Activated T-helper 1 cell treated with anti-CD3 and anti-CD28 coated beads, Interleukin-2, amount 50 U/mL, for 16 hours (primary cell): ENCODE data around the gene ABHD12.

ENCODE experiments used
- DNase-seq, 2 donors: peaks; one replicate each; pipeline ENCODE4 v3.0.0-alpha.2; 2020; ENCODE audit warnings: low read depth in 1 of 2, low spot score in 1 of 2

Gene ABHD12

DNA sequence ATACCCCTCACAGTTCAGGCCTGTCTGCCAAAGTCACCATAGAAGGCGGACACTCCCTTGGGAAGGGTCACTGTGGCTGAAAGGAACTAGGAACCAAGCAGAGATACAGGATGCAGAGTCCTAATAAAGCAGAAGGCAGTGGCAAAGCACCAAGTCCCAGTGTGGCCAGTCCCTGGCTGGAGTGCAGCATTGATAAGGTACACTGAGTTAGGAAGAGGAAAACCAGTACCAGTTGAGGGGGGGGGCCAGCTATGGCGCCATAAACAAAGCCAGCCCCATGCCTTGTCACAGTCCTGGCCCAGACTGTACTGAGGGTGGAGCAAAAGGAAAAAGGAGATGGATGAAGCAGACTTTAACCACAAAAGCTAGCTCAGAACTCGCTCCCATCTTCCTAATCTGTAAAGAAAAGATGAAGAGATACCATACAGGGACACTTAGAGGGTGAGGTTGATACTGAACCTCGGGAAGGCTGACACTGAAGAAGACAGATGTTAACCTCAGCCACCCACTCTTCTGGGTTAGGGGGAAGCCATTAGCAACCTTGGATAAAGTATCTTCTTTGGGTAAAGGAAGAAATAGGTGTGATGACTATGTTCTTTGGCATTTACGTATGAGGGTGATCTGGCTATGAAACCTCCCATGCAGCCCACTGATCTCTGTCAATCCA lies 7.8 kb downstream of the ABHD12 start:
- no peak for DNase-seq

DNA sequence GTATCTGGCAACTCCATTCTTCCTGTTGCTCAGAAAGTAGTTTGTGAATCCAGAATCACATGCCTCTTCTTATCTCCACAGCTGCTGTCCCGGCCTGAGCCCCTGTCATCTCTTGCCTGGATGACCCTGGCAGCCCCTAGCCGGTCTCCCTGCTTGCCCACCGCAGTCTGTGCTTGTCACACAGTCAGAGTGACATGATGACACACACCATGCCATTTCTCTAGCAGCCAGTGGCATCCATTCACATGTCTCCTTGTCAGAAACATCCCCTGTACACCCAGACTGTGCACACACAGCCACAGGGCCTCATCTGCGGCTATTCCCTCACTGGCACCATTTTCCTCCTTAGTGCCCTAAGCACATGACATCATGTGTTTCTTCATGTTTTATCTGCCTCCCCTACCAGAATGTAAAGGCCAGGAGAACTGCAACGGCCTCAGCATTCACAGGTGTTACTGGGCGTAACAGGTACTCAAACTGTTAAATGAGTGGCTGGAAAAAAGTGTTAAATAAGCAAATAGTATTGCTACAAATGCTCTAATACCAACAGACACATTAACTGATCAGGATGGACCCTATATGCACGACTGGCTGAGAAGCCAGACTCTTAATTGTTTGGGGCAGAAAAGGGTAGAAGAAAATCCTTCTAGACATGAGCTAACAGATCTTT lies 9.6 kb downstream of the ABHD12 start:
- no peak for DNase-seq

DNA sequence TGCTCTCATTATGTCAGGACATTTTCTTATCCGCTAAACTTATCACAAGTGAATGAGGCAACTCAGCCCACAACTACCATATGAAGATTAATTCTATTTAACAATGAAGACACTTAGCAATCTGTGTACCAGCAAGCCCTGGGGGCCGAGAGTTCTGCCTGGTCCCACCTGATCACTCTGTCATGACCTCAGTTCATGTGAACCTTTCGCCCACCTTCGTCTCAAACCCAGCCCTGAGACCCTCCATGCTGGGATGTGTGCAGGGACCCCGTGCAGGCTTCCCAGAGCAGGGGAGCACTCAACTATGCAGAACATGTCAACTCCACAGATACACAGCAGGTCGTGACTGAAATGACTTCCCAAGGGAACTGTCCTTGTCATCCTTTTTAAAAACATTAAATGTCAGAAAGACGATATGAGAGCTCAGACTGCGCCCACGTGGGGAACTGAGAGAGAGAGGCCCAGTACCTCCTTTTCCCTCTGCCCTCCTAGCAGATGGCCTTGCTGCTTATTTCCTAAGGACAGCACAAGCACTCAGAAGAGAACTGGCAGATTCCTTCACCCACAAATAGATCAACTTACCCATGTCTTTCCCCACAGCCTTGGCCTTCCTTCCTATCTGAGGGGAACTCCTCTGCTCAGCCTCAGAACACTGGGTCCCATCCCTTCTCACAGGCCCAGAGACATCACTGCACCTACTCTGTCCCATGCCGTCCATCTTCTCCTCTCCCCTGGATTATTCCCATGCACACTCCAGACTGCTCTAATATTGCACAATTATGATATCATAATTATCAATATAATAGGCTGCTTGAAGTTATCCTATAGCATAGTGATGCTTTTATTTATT lies 11.5 kb downstream of the ABHD12 start:
- DNase-seq: no peak

DNA sequence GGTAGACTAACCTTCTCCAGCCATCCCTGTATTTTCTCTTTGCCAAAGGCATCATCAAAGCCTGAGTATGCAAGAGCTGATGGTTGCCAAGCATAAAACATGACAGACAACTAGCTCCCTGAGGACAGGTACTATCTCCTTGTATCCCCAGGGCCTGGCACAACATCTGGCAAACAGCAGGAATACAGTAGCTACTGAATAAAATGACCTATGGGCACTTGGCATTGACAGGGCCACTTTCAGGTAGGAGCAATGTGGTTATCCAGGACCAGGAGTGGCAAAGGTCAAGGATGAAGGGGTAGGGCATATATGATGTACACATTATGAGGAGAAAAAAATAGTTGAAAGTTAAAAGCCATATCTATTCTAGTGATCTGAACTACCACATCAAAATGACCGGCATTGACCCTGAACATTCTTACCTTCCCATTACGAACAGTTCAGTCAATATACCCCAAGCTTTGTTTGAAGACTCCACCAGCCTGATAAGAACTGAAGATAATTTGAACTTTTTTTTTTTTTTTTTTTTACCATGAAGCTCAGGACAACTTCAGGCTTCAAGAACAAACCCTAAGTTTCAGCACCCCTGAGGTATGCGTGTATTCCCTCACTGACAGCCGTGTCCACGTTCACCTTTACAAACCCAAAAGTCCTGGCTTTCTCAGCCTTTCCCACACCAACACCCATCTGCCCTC lies 12.3 kb downstream of the ABHD12 start:
- DNase-seq: no peak

DNA sequence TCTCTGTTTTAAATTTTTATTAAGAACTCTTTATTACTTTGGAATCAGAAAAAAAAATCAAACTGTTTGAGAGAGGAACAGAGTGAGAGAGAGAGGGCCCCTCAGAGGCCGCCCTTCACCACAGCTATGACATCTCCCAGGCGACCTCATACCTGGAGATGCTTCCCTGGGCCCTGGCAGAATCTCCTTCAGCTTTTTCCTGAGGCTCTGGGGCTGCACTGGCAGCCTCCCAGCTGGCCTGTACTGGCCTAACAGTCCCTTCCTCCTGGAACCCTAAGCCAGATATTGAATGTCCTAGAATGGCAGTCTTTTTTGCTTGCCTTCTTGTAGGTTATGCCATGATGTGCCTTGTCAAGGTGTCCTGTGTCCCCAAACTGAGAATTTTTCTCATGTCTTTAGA lies 13.7 kb downstream of the ABHD12 start:
- no peak for DNase-seq

DNA sequence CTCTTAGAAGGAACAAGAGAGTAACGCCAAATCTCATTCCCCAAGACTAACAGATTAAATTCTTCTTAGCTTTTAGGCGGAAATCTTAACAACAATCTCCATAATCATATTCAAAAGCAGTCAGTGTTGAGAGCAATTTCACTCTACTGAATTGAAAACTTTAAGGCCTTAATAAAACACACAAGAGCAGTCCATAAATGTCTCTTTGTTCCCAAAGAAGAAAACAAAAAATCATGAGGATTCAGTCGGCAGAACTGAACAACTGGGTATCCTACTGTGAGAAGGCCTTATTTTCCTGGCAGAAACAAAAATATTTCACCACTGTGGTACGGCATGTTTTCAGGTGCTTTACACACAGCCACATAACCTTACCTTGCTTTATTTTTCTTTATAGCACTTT lies 14.4 kb downstream of the ABHD12 start:
- no peak for DNase-seq

DNA sequence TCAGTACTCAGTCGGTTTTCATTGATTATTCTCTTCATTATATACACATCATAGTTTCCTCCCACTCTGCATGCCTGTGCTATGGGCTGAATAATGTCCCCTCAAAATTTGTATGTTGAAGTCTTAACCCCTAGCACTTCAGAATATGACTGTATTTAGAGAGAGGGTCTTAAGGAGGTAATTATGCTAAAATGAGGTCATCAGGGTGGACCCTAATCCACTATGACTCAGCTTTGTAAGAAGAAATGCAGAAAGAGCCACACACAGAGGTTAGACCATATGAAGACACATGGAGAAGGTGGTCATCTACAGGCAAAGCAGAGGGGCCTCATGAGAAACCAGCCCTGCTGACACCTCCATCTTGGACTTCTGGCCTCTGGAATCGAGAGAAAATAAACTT lies 15.8 kb downstream of the ABHD12 start:
- no peak for DNase-seq

DNA sequence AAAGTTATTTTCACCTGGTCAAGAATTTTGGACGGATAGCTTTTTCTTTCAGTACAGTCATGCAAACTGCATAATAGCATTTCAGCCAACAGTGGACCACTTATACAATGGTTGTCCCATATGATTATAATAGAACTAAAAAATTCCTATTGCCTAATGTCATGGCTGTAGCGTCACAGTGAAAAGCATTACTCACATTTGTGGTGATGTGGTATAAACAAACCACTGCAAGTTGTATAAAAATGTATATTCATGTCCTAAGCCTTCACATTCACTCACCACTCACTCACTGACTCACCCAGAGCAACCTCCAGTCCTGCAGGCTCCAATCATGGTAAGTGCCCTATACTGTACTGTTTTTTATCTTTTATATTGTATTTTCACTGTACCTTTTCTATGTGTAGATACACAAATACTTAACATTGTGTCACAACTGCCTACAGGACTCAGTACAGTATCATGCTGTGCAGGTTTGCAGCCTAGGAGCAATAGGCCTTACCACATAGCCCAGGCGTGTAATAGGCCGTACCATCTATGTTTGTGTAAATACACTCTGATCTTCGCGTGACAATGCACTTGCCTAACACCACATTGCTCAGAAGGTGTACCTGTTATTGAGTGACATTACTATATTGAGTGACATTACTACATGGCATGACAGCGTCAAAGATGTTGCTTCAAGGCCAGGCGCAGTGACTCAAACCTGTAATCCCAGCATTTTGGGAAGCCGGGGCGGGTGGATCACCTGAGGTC lies 17.9 kb downstream of the ABHD12 start:
- no peak for DNase-seq

DNA sequence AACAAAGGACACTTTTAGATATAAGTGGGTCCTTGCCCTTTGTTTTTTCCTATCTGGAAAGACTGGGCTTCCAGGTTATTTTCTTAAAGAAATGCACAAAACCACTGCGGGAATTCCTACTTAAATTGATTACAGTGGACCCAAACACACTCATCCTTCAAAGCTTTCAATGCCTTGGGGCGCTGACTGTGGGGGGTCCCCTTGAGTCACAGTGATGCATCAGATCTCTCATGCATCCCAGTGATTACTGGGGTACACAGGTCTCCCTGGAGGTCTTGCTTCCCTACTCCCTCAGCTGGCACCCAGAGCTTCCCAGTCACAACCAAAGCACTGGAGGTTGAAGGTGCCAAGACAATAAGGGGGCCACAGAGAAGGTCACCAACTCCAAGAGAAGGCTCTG lies 20.7 kb downstream of the ABHD12 start:
- no peak for DNase-seq

DNA sequence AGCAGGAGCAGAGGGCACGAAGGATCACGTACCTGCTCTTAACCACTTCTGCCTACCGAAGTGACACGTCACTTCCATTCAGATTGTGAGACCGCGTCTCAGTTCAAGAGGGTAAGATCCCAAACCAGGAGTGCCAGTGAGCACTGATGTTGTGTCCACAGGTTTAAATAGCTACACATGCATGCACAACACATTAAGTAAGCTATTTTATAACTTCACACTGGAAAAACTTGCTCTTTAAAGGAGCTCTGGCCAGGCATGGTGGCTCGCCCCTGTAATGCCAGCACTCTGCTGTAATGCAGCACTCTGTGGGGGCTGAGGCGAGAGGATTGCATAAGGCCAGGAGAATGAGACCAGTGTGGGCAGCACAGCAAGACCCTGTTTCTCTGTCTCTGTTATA lies 21.1 kb downstream of the ABHD12 start:
- DNase-seq: no peak

DNA sequence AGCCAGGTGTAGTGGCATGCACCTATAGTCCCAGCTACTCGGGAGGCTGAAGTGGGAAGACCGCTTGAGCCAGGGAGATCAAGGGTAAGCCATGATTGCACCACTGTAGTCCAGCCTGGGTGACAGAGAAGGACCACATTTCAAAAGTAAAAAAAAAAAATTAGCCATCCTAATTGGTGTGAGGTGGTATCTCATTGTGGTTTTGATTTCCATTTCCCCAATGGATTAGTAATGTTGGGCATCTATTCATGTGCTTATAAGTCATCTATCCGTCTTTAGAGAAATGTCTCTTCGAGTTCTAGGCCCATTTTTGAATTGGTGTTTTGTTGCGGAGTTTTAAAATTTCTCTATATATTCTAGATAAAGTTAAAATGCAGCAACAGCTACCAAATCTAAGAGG lies 21.7 kb downstream of the ABHD12 start:
- no peak for DNase-seq

DNA sequence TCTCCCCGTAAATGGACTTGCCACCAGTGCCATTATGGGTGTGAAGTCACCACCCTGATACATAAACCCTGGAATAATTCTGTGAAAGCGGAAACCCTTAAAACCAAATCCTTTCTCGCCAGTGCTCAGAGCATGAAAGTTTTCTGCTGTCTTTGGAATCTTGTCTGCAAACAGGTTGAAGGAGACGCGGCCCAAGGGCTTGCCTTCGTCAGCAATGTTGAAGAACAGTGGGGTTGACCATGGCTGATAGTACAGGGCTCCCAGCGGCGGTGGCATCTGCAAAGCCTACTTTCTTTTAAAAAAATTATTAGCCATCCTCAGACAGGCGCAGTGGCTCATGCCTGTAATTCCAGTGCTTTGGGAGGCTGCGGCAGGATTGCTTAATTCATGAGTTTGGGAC lies 22.1 kb downstream of the ABHD12 start:
- DNase-seq: no peak

DNA sequence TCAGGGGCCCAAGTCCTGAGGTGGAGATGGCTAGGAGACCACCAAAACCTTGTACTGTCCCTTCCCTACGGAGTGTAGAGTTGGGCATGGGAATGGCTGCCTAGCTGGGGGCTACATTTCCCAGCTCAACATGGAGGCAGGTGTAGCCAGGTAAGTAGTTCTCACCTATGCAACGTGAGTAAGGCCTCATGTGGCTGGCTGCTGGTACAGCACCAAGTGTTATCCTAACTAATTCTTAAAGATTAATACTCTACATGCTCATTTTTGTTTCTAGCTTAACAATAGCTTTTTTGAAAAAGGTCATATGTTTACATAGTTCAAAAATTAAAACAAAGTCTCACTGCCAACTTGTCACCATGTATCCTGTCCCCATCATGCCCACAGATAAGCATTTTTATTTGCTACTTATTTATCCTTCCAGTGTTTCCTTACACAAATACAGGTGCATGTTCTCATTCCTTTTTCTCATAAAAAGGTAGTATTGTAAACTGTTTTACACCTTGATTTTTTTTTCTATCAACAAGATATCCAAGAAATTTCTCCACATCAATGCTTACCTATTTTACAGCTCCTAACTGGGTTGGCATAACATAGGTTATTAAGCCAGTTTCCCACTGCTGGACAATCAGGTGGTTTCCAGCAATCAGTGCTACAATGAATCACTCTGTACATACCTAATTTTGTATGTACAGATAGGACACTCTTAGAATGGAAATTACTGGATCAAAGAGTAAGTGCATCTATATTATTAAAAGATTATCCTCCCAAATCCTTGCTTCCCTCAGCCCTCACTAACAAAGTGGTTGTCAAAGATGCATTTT lies 25.5 kb downstream of the ABHD12 start:
- DNase-seq: no peak

DNA sequence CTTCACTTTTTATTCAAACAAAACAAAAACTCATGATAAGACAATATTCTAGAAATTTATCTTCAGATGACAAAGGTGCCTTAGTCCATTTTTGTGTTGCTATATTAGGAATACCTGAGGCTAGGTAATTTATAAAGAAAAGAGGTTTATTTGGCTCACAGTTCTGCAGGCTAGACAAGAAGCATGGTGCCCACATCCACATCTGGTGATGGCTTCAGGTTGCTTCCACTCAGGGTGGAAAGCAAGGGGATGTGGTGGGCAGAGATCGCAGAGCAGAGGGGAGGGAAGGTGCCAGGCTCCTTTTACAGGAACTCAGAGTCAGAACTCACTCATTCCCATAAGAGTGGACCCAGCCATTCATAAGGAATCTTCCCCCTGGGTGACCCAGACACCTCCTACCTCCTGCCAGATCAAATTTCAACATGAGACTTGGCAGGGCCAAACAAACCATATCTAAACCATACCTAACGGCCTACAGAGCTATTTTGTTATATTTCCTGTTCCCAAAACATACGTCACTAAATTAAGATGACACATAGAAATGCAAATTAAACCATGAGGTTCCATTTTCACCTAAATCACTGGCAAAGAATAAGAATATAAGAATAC lies 26.4 kb downstream of the ABHD12 start:
- DNase-seq: no peak

DNA sequence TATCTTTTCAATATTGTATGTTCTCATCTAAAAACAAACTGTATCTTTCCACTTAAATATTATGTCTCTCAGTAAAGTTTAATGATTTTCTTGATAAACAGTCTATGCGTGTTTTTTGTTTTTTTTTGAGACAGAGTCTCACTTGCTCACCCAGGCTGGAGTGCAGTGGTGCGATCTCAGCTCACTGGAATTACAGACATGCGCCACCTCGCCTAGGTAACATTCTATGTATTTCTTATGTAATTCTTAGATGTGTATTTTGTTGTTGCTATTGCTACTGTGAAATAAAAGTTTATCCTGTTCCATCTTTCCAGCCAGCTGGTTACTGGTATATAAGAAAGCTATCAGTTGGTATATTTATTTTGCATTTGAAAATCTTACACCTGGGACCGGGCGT lies 29.4 kb downstream of the ABHD12 start:
- no peak for DNase-seq

DNA sequence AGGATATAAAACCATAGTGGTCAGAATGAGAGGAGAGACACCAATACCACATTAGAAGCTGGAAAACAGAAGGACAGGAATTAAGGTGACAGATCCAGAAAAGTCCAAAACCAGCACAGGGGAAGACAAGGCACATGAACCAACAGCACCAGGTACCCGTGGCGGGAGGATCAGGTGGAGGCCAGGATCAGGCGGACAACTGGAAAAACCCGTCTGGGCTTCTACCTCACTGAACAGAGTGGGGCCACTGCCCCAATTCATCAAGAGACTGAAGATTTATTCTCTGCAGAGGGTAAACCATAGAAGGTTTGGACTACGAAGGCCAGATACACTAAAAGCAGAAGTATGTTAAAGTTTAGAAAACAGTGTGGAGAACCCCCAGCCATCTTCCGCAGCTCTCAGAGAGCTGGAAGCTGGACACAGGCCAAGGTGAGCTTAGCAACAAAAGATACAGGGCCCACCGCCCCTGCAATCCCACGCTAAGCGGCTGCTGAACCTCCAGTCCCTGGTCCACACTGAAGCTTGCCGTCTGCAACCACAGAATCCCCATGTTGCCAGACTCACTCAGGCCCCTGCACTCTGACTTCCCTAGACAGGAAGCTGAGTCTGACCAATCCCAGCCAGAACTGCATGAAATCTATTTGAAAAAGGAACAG lies 29.9 kb downstream of the ABHD12 start:
- DNase-seq: no peak

DNA sequence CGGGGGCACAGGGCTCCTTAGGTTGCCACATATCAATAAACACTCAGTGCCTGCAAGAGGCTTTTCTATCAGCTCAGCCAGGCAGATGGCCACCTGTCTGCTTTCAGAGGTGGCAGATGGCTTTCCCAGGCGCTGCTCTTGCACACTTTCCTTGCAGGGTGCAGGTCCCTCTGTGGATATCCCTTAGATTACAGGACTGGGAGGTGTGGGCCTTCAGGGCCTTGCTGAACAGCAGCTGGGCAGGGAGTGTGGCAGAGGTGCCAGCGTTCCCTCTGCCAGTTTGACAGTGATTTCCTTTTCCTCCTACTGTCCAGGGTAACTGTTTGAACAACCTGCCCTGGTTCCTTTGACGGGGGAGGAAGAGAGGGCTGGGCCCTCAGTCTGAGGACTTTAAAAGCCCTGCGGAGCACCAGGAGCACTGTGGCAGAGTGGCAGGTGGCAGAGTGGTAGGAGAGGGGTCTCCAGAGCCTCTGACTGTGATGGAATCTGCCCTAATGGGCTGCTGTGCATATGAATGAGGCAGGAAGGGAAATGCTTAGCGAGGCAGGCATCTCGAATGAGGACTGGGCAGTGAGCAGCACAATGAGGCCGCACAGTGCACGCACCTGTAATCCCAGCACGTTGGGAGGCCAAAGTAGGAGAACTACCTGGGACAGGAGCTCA lies 34.2 kb downstream of the ABHD12 start:
- no peak for DNase-seq

DNA sequence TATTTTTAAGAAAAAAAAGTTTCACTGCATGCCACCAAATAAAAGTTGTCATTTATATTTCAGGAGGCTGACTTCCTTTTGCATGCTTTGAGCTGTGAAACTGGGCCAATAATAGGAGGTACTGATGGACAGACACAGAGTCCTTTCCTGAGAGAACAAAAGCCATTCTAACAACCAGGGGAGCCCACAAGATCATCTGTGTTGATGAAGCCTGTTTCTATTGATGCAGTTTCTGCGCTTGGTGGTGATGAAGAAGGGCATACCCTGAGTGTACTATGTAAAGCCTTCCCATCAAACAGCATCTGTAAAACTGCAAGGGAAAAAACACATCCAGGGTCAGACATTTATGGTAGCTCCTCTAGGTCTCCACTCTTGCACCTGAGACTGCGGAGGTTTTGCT lies 34.8 kb downstream of the ABHD12 start:
- no peak for DNase-seq
